ENCODE results near the gene CKS1B.

The CKS1B gene

DNA sequence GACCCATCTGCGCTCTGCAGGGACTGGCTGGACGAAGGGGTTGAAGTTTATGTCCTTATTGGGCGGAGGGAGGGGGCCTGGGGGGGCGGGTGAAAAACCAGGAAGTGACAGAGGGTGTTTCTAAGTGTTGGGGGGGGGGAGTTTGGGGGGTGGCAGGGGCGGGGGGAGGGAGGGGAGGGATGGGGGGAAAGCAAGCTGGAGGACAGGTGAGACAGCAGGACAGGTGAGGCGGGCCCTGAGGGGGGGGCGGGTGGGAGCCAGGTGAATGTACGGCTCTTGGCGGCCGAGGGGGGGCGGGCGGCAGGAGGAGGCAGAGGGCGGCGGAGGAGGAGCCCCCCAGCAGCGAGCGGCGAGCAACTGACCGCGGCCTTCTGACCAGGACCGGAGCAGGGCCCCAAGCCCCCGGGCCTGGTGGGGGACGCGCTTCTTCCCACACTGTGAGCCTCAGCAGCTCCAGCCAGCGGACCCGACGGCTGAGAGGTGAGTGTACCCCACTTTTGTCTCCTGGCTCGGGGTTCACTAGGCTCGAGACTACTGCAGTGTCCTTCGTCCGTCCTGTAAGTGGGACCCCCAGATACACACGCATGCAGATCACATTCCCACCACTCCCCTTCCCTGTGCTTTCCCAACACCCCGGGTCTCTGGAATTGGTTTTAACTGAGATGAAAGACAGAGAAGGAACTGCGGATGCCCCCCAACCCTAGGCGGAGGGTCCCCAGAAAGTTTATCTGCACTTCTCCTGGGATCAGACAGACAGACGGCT lies 28.2 kb downstream of the CKS1B start, which contains the start of gene ZBTB7B:
Gene ZBTB7B (plus strand): TSS at position 339 of the 763 bp plus-strand sequence. CDS start 11,859 bp downstream, outside the sequence.
- Histone ChIP-seq H2AFZ (ENCODE audit: low read depth) (peak within 1 kb of the TSS; percentile 68), H3K9ac (peak within 1 kb of the TSS; percentile 85), H3K4me1 (ENCODE audit: low read depth, poor library complexity, severe bottlenecking) (peaks cover 54% of the 10 kb centered on the region), H3K79me2 (ENCODE audit: insufficient read depth, low read depth) (peaks cover 50% of the 10 kb centered on the region), H4K20me1 (ENCODE audit: insufficient read depth) (no peaks in the 10 kb centered on the region), H3K36me3 (ENCODE audit: insufficient read depth) (no peaks in the 10 kb centered on the region), H3K27ac (peak within 1 kb of the TSS; percentile 91), H3K4me3 (IDR thresholded peaks at IDR 0.05; ENCODE audit: insufficient read depth, low read depth, low read length) (peak within 1 kb of the TSS; percentile 100), H3K4me2 (peak within 1 kb of the TSS; percentile 89), H3K27me3 (ENCODE audit: insufficient read depth, low read depth) (no peaks in the 10 kb centered on the region)
- TF ChIP-seq, protein P1, sequence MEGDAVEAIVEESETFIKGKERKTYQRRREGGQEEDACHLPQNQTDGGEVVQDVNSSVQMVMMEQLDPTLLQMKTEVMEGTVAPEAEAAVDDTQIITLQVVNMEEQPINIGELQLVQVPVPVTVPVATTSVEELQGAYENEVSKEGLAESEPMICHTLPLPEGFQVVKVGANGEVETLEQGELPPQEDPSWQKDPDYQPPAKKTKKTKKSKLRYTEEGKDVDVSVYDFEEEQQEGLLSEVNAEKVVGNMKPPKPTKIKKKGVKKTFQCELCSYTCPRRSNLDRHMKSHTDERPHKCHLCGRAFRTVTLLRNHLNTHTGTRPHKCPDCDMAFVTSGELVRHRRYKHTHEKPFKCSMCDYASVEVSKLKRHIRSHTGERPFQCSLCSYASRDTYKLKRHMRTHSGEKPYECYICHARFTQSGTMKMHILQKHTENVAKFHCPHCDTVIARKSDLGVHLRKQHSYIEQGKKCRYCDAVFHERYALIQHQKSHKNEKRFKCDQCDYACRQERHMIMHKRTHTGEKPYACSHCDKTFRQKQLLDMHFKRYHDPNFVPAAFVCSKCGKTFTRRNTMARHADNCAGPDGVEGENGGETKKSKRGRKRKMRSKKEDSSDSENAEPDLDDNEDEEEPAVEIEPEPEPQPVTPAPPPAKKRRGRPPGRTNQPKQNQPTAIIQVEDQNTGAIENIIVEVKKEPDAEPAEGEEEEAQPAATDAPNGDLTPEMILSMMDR (conservative IDR thresholded peaks at IDR 0.05; ENCODE audit: low read depth, low read length) = no peak

DNA sequence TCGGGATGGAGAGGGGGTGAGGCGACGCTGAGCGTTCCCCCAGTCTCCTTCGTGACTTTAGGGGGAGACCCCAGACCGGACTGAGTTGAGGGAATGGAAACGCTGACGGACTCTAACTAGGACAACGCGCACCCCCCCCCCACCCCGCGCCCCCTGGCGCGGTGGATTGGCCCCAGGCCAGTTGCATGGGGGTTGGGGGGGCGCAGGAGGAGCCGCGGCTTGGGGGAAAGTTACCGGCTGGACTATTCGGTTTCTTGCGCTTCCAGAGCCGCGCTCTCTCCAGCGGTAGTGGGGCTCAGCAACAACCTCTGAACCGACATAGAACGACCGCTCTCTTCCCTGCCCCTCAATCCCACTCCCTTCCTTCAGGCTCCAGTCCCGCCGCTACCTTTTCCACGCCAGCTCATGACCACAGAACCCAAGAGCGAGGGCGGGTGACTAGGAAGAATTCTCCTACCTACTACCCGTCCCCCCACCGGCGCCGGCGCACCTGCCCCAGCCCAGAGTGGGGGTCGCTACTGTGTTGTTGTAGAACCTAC lies 28.8 kb downstream of the CKS1B start:
- Histone ChIP-seq H3K27me3 (ENCODE audit: insufficient read depth, low read depth) (no peaks in the 10 kb centered on the region), H3K27ac (peak overlapping the region; percentile 72), H3K4me2 (peak overlapping the region; percentile 89), H3K79me2 (ENCODE audit: insufficient read depth, low read depth) (peaks cover 54% of the 10 kb centered on the region), H3K9ac (peak overlapping the region; percentile 85), H2AFZ (ENCODE audit: low read depth) (peak overlapping the region; percentile 68), H4K20me1 (ENCODE audit: insufficient read depth) (no peaks in the 10 kb centered on the region), H3K4me3 (IDR thresholded peaks at IDR 0.05; ENCODE audit: insufficient read depth, low read depth, low read length) (peak overlapping the region; percentile 100), H3K36me3 (ENCODE audit: insufficient read depth) (no peaks in the 10 kb centered on the region), H3K4me1 (ENCODE audit: low read depth, poor library complexity, severe bottlenecking) (peaks cover 48% of the 10 kb centered on the region)
- TF ChIP-seq, protein P1 (conservative IDR thresholded peaks at IDR 0.05; ENCODE audit: low read depth, low read length) = 0 out of 2 replicates have a peak, but pooled peaks have one; percentile 40

DNA sequence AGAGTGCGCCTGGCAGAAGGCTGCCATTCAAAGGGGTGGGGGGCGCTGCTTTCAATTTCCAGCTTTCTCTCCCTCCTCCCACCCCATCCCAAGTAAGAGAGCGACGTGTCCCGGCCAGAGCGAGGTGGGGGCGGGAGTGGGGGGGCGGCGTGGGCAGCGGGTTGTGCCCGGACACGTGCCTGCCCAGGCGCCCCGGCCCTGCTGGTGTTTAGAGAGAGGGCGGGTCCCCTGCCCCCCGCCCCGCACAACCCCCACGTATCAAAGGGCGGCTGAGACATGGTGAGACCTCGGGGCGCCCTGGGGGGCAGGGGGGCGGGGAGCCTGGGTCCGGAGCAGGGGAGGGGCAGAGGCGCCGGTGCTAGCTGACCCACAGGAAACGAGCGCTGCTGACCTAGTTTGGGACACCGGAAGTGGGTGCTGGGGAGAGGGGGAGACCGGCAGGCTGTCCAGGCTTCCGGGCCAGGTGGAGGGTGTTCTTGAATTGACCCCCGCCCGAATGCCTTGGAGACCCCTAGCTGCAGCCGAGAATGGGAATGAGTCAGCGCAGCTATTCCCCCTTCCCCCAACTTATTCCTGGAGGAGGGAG lies 29.4 kb downstream of the CKS1B start:
- peak overlapping the region; percentile 89 for H3K4me2 ChIP-seq
- H2AFZ ChIP-seq (ENCODE audit: low read depth) = peak overlapping the region; percentile 68
- peak overlapping the region; percentile 100 for H3K4me3 ChIP-seq (IDR thresholded peaks at IDR 0.05; ENCODE audit: insufficient read depth, low read depth, low read length)
- H3K9ac ChIP-seq = peak overlapping the region; percentile 85
- H3K4me1 ChIP-seq (ENCODE audit: low read depth, poor library complexity, severe bottlenecking) = peaks cover 44% of the 10 kb centered on the region
- H4K20me1 ChIP-seq (ENCODE audit: insufficient read depth) = no peaks in the 10 kb centered on the region
- no peaks in the 10 kb centered on the region for H3K36me3 ChIP-seq (ENCODE audit: insufficient read depth)
- TF ChIP-seq, protein P1 (conservative IDR thresholded peaks at IDR 0.05; ENCODE audit: low read depth, low read length) = no peak
- peaks cover 54% of the 10 kb centered on the region for H3K79me2 ChIP-seq (ENCODE audit: insufficient read depth, low read depth)
- peak overlapping the region; percentile 72 for H3K27ac ChIP-seq
- H3K27me3 ChIP-seq (ENCODE audit: insufficient read depth, low read depth) = no peaks in the 10 kb centered on the region

DNA sequence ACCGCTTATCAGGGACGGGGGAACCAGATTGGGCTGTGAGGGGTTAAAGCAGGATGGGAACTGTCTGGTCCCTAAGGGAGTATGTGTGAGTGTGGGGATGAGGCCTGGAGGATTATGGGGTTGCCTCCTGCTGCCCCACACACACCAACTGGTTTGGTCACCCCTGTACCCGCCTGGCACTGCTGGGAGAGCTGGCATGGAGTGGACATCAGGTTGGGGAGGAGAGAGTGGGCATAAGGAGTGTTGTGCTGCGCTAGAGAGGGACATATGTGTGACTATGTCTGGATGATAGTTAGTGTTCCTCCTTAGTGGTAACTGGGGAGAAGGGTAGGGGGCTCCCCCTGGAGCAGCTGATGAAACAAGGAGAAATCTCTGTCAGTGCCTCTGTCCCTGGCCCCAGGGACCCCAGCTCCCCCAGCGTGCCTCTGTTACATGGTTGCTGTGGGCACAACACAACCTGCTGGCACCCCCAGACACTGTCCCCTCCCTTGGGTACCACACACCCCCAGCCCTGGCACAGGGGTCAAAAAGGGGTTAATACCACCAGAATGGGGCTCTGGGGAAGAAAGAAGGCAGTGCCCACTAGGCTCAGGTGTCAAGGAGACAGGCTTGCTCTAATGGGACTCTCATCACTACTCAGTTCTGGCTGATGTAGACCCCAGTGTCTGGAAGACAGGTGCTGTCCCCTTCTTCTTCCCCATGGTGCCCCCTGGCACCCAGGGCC lies 30.0 kb downstream of the CKS1B start:
- TF ChIP-seq, protein P1 (conservative IDR thresholded peaks at IDR 0.05; ENCODE audit: low read depth, low read length) = no peak
- no peaks in the 10 kb centered on the region for H3K36me3 ChIP-seq (ENCODE audit: insufficient read depth)
- H3K4me2 ChIP-seq = peak overlapping the region; percentile 89
- peak overlapping the region; percentile 85 for H3K9ac ChIP-seq
- peaks cover 57% of the 10 kb centered on the region for H3K79me2 ChIP-seq (ENCODE audit: insufficient read depth, low read depth)
- H3K27ac ChIP-seq = peak overlapping the region; percentile 72
- H3K4me3 ChIP-seq (IDR thresholded peaks at IDR 0.05; ENCODE audit: insufficient read depth, low read depth, low read length) = peak overlapping the region; percentile 100
- H3K27me3 ChIP-seq (ENCODE audit: insufficient read depth, low read depth) = no peaks in the 10 kb centered on the region
- peak overlapping the region; percentile 68; the same call in 1 of the 2 replicates for H2AFZ ChIP-seq (ENCODE audit: low read depth)
- H4K20me1 ChIP-seq (ENCODE audit: insufficient read depth) = no peaks in the 10 kb centered on the region
- H3K4me1 ChIP-seq (ENCODE audit: low read depth, poor library complexity, severe bottlenecking) = peaks cover 41% of the 10 kb centered on the region

Data from KMS-11 (cell line).